ENCODE results near the gene SLC39A11. TPM values are rescaled to one million over a fixed set of nuclear protein-coding genes. Genes with fewer than 3 reads are reported as not detected.
A peak's percentile ranks its signal among the peaks of the same experiment; 100 is the strongest.

Gene SLC39A11
- total and polyA plus RNA-seq, 2 of the 13 experiments (the other 11 are each of a cell fraction or from before 2014, with no cell fraction given) = 17.2 to 31.5 TPM

GRCh38 chr17:72604518-72604917 lies 488.0 kb downstream of the SLC39A11 start:
- Histone ChIP-seq H3K4me1 (ENCODE audit: insufficient read depth, low read length) (peaks cover 54% of the 10 kb centered on the region), H3K36me3 (replicated peaks in 1 of 2; ENCODE audit: control insufficient read depth in 1 of 2, insufficient read depth in 2 of 2, low read length in 2 of 2) (no peaks in the 10 kb centered on the region), H3K79me2 (ENCODE audit: insufficient read depth, low read length) (no peaks in the 10 kb centered on the region), H4K20me1 (ENCODE audit: insufficient read depth, low read length) (no peaks in the 10 kb centered on the region), H3K4me2 (ENCODE audit: low read depth, low read length) (peak overlapping the region; percentile 72), H3K27me3 (ENCODE audit: control insufficient read depth in 1 of 2, insufficient read depth in 2 of 2, low read length in 2 of 2) (no peaks in the 10 kb centered on the region), H3K27ac (ENCODE audit: extremely low read length, insufficient read depth, low read length) (no peak overlapping the region), H3K9me3 (ENCODE audit: low read length) (peaks cover 6% of the 10 kb centered on the region; the same call in 1 of the 2 replicates), H3K4me3 (replicated peaks in 1 of 3; ENCODE audit: insufficient read depth in 1 of 3, low read depth in 2 of 3, low read length in 3 of 3) (peak overlapping the region in 2 of 3 experiments; percentile 14 to 37; a peak in 4 of 6 replicates), H2AFZ (ENCODE audit: low read length) (no peak overlapping the region), H3K9ac (ENCODE audit: insufficient read depth, low read depth, low read length) (peak overlapping the region; percentile 12; the same call in 1 of the 2 replicates)
- FAIRE-seq (peak; percentile 90), ATAC-seq (peak; percentile 76), DNase-seq (ENCODE audit: low spot score) (peak; percentile 82)
- in situ Hi-C loops (cut with HindIII; ENCODE audit: extremely low pct_ligation_motif_present, low pct_unique_long_range_greater_than_20kb) = no loop called here
- intact Hi-C loops (cut with micrococcal nuclease; ENCODE audit: unreplicated experiment) = loop anchor here (1.0 kb wide), 1 partner anchor 10 kb away; no protein-coding TSS in a partner anchor
- WGBS (ENCODE audit: low lambda C conversion rate) = 11% methylated on average over 10 of the region's 11 CpGs
- CTCF ChIA-PET (ENCODE audit: low intra/inter-chr PET ratio, low total read pairs) = no interaction called here
- BruUV-seq (replicated peaks) = no TSS peak
- POLR2A ChIA-PET = interaction anchor here (0.8 to 4.1 kb wide), 11 partner anchors 9 to 80 kb away, joined by 3 to 71 read pairs (median 8); no protein-coding TSS in a partner anchor
- TF ChIP-seq NPAS2 (CRISPR knock-in tag; IDR thresholded peaks at IDR 0.05; ENCODE audit: borderline replicate concordance) (no peak), ATAD3A (CRISPR knock-in tag; IDR thresholded peaks at IDR 0.05) (no peak), NFATC3 (CRISPR knock-in tag; IDR thresholded peaks at IDR 0.05) (no peak), ZNF773 (CRISPR knock-in tag; IDR thresholded peaks at IDR 0.05; ENCODE audit: borderline replicate concordance) (no peak), ZNF496 (CRISPR knock-in tag; IDR thresholded peaks at IDR 0.05; ENCODE audit: insufficient replicate concordance) (no peak), ZBTB10 (CRISPR knock-in tag; IDR thresholded peaks at IDR 0.05; ENCODE audit: borderline replicate concordance) (no peak), ZBED4 (CRISPR knock-in tag; IDR thresholded peaks at IDR 0.05; ENCODE audit: borderline replicate concordance) (peak; percentile 49; the same call in 1 of the 2 replicates), NR2F2 (IDR thresholded peaks at IDR 0.05; ENCODE audit: borderline replicate concordance, low read depth) (peak; percentile 83; the same call in 1 of the 2 replicates), ZSCAN29 (CRISPR knock-in tag; conservative IDR thresholded peaks at IDR 0.05) (no peak), SIX1 (CRISPR knock-in tag; IDR thresholded peaks at IDR 0.05; ENCODE audit: borderline replicate concordance) (no peak), TEF (CRISPR knock-in tag; IDR thresholded peaks at IDR 0.05) (no peak)

All from HepG2 (cell line).